Measurements from ENCODE around the gene PDHB.

GRCh38 chr3:58414538-58415197 lies 19.0 kb downstream of the PDHB start:
- TF ChIP-seq CTCF (CRISPR knock-in tag; IDR thresholded peaks at IDR 0.05), result peak; percentile 68
- no peak for TF ChIP-seq POLR2A (IDR thresholded peaks at IDR 0.05; ENCODE audit: insufficient read depth in 1 of 2, low read depth in 2 of 2, low read length in 2 of 2)

Measured in HepG2 (cell line).